ENCODE results near the gene TNXB. TPM values are rescaled to one million over a fixed set of nuclear protein-coding genes. Genes with fewer than 3 reads are reported as not detected.
A peak's percentile ranks its signal among the peaks of the same experiment; 100 is the strongest.

Gene TNXB
- total and polyA plus RNA-seq, 2 of the 4 experiments (the other 2 are of a cell fraction), result 0.05 TPM; not detected in 1

DNA sequence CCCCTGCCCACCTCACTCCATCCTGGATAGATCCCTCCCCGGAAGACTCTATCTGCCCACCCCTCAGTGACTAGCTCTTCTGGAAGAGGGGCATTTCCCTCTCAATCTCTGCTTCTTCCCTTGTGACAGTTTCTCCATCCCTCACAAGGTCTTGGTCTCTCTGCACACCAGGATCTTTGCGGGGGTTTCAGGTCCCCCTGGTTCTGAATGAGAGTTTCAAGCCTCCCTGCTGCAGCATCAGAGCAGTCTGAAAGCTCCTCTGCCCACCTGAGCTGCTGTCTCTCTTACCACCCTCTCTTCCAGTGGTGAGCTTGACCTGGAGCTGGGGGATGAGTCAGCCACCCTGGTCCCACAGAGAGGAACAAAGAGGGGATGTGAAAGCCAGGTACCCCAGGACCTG lies 24.4 kb downstream of the TNXB start:
- H3K4me1 ChIP-seq (ENCODE audit: control insufficient read depth, insufficient read depth, low read length), result peaks cover 28% of the 10 kb centered on the region
- no peak overlapping the region for H3K14ac ChIP-seq (replicated peaks; ENCODE audit: low read depth, low read length)
- no peak overlapping the region for H3K4me2 ChIP-seq (ENCODE audit: low read depth, low read length)
- no TSS peak for BruUV-seq (replicated peaks)
- in situ Hi-C loops (cut with MboI; ENCODE audit: low sequenced_read_pairs), result no loop called here
- WGBS, 2 experiments (ENCODE audit: extremely low coverage in 2 of 2, insufficient read length in 1 of 2), result no CpG with 5 or more reads among the region's 2 CpGs
- no peaks in the 10 kb centered on the region for H3K36me3 ChIP-seq (ENCODE audit: control insufficient read depth, insufficient read depth, low read length)
- no peak overlapping the region for H3K23ac ChIP-seq (ENCODE audit: low read depth, low read length)
- no peak overlapping the region for H4K8ac ChIP-seq (ENCODE audit: low read depth in 2 of 2, low read length in 2 of 2)
- no peaks in the 10 kb centered on the region for H3K79me1 ChIP-seq (ENCODE audit: low read depth in 1 of 2, low read length in 2 of 2)
- H3K27me3 ChIP-seq (ENCODE audit: control insufficient read depth, insufficient read depth, low read length), result peaks cover 46% of the 10 kb centered on the region
- peak overlapping the region; percentile 87 for H2AK5ac ChIP-seq (ENCODE audit: low read depth, low read length)
- ATAC-seq (ENCODE audit: low read depth) (no peak), DNase-seq (no peak)
- no peak overlapping the region for H2BK15ac ChIP-seq (ENCODE audit: low read depth, low read length)
- H2BK120ac ChIP-seq (ENCODE audit: low read depth, low read length), result no peak overlapping the region
- H2BK20ac ChIP-seq (ENCODE audit: low read depth, low read length), result no peak overlapping the region; the same call in 1 of the 2 replicates
- dilution Hi-C loops (cut with HindIII; ENCODE audit: low sequenced_read_pairs, unreplicated experiment), result no loop called here
- H3K27ac ChIP-seq (ENCODE audit: insufficient read depth, low read length), result no peak overlapping the region
- no peak overlapping the region for H3K56ac ChIP-seq (ENCODE audit: extremely low read depth, insufficient read depth, low read length)
- H3K18ac ChIP-seq (ENCODE audit: low read depth, low read length), result no peak overlapping the region
- no peak overlapping the region for H4K91ac ChIP-seq (ENCODE audit: insufficient read depth, low read depth, low read length)
- no peak overlapping the region for H4K5ac ChIP-seq (ENCODE audit: low read depth, low read length)
- no peak overlapping the region for H2BK5ac ChIP-seq (ENCODE audit: low read depth, low read length, poor library complexity, severe bottlenecking)
- intact Hi-C loops (cut with micrococcal nuclease), result no loop called here
- H3K9me3 ChIP-seq (ENCODE audit: control insufficient read depth, insufficient read depth, low read length), result no peaks in the 10 kb centered on the region
- POLR2A ChIA-PET (ENCODE audit: unreplicated experiment), result no interaction called here
- no peak overlapping the region for H2AK9ac ChIP-seq (replicated peaks; ENCODE audit: low read depth, low read length, poor library complexity)
- H3K4me3 ChIP-seq (ENCODE audit: insufficient read depth, low read depth, low read length), result no peak overlapping the region
- H3K9me1 ChIP-seq (ENCODE audit: insufficient read depth, low read length), result peaks cover 22% of the 10 kb centered on the region
- H3K4ac ChIP-seq (ENCODE audit: low read depth, low read length), result no peak overlapping the region; the same call in 1 of the 2 replicates
- CTCF ChIA-PET, result no interaction called here
- TF ChIP-seq FOS (IDR thresholded peaks at IDR 0.05; ENCODE audit: low read depth, low read length) (no peak), MXI1 (IDR thresholded peaks at IDR 0.05; ENCODE audit: borderline replicate concordance, low read depth, low read length) (no peak), POLR2A (IDR thresholded peaks at IDR 0.05; ENCODE audit: low read depth, low read length) (no peak), MAFK (IDR thresholded peaks at IDR 0.05; ENCODE audit: low read depth, low read length) (no peak), CEBPB (IDR thresholded peaks at IDR 0.05; ENCODE audit: low read depth, low read length) (no peak), BHLHE40 (IDR thresholded peaks at IDR 0.05; ENCODE audit: low read depth, low read length) (no peak), CHD1 (IDR thresholded peaks at IDR 0.05; ENCODE audit: low read depth, low read length) (no peak), RAD21 (IDR thresholded peaks at IDR 0.05; ENCODE audit: low read length) (no peak), NFE2L2 (IDR thresholded peaks at IDR 0.05; ENCODE audit: low read depth, low read length) (no peak), RCOR1 (IDR thresholded peaks at IDR 0.05; ENCODE audit: insufficient replicate concordance, low read length) (no peak), RFX5 (IDR thresholded peaks at IDR 0.05; ENCODE audit: low read depth, low read length) (no peak), SMC3 (IDR thresholded peaks at IDR 0.05; ENCODE audit: low read depth, low read length) (no peak), MAZ (IDR thresholded peaks at IDR 0.05; ENCODE audit: borderline replicate concordance, low read depth, low read length) (no peak)
- TF ChIP-seq, protein P1, sequence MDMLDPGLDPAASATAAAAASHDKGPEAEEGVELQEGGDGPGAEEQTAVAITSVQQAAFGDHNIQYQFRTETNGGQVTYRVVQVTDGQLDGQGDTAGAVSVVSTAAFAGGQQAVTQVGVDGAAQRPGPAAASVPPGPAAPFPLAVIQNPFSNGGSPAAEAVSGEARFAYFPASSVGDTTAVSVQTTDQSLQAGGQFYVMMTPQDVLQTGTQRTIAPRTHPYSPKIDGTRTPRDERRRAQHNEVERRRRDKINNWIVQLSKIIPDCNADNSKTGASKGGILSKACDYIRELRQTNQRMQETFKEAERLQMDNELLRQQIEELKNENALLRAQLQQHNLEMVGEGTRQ (IDR thresholded peaks at IDR 0.05; ENCODE audit: low read depth, low read length), result no peak
- TF ChIP-seq, protein P2, sequence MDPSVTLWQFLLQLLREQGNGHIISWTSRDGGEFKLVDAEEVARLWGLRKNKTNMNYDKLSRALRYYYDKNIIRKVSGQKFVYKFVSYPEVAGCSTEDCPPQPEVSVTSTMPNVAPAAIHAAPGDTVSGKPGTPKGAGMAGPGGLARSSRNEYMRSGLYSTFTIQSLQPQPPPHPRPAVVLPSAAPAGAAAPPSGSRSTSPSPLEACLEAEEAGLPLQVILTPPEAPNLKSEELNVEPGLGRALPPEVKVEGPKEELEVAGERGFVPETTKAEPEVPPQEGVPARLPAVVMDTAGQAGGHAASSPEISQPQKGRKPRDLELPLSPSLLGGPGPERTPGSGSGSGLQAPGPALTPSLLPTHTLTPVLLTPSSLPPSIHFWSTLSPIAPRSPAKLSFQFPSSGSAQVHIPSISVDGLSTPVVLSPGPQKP (IDR thresholded peaks at IDR 0.05; ENCODE audit: borderline replicate concordance, low read depth, low read length), result no peak
- TF ChIP-seq, protein P3, sequence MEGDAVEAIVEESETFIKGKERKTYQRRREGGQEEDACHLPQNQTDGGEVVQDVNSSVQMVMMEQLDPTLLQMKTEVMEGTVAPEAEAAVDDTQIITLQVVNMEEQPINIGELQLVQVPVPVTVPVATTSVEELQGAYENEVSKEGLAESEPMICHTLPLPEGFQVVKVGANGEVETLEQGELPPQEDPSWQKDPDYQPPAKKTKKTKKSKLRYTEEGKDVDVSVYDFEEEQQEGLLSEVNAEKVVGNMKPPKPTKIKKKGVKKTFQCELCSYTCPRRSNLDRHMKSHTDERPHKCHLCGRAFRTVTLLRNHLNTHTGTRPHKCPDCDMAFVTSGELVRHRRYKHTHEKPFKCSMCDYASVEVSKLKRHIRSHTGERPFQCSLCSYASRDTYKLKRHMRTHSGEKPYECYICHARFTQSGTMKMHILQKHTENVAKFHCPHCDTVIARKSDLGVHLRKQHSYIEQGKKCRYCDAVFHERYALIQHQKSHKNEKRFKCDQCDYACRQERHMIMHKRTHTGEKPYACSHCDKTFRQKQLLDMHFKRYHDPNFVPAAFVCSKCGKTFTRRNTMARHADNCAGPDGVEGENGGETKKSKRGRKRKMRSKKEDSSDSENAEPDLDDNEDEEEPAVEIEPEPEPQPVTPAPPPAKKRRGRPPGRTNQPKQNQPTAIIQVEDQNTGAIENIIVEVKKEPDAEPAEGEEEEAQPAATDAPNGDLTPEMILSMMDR (conservative IDR thresholded peaks at IDR 0.05; ENCODE audit: low read depth, low read length), result no peak
- no peak overlapping the region for H2AFZ ChIP-seq (replicated peaks; ENCODE audit: low read length, poor library complexity)
- H4K20me1 ChIP-seq (ENCODE audit: insufficient read depth, low read length), result peaks cover 7% of the 10 kb centered on the region
- H3K9ac ChIP-seq (ENCODE audit: low read depth, low read length), result no peak overlapping the region
